Urothelium cell line (cell line): ENCODE measurements around the gene TXNL1.
A peak's percentile ranks its signal among the peaks of the same experiment; 100 is the strongest.
"Not testable (repeated sequence)": the region's sequence is repeated elsewhere in the genome, so short reads cannot be mapped to it uniquely, and the experiment has no call there.

ENCODE experiments used
- DNase-seq: peaks from one replicate; pipeline ENCODE4 v3.0.0; 2011; ENCODE audit warnings: low spot score, mixed read lengths
- FAIRE-seq: peaks from 2 replicates; lab custom pipeline; 2011; peaks lifted over from hg19 to GRCh38; lab: Jason Lieb, UNC

Gene TXNL1

DNA sequence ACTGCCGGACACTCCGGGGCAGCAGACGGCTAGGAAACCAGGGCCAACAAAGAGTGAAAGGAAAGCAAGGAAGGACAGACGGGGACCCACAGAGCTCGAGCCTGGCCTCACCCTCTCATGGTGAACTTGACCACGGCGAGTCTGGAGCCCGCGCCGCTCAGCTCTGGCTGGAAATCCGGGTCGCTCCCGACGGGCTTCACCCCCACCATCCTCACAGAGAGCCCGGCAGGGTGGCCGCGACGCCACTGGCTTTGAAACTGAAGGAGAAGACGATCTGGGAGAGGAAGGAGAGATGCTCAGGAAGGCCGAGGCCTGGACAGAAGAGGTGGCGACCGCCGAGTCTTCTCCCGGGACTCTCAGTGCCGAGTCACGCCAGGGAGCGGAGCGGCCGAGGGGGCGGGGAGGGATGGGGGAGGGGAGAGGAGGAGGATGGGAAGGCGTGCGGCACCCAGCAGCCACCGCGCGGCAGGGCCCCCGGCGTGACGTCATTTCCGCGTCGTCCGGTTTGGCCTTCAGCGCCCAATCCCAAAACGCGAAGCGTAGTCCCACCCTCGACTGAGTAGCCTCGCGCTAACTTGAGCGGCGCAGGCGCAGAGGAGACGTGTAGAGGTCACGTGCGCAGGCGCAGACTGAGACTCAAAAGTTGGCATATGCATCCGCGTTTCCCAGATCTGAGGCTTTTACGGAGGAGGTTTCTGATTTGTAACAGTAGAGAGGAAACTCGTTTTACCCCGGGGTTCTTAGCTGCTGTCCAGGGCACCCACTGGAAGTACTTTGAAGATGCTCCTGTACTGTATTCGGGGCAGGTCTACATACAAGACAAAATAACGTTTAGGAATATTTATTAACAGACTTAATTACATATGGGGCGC is at the start of gene TXNL1:
TXNL1 (minus strand) TSS at position 361 of the 872 bp plus-strand sequence; CDS start at position 209, 152 bp downstream.
- DNase-seq (peak; percentile 94), FAIRE-seq (peak; percentile 77)

GRCh38 chr18:56684277-56684676 is 45.9 kb upstream of the TXNL1 start:
- FAIRE-seq = no peak
- no peak for DNase-seq

GRCh38 chr18:56678836-56679565 is 40.6 kb upstream of the TXNL1 start:
- DNase-seq (no peak), FAIRE-seq (no peak)

DNA sequence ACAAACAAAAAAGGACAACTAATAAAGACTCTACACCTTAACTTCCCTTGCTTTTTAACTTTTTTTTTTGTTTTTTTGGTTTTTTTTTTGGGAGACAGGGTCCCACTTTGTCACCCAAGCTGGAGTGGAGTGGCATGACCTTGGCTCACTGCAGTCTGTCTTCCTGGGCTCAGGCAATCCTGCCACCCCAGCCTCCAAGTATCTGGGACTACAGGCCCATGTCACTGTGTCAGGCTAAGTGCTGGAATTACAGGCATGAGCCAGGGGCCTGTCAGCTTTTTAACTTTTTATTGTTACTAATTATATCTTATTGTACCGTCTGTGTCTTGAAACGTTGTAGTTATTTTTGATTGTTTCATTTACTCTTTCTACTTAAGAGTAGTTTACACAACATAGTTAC is 38.2 kb upstream of the TXNL1 start:
- DNase-seq (no peak), FAIRE-seq (no peak)

DNA sequence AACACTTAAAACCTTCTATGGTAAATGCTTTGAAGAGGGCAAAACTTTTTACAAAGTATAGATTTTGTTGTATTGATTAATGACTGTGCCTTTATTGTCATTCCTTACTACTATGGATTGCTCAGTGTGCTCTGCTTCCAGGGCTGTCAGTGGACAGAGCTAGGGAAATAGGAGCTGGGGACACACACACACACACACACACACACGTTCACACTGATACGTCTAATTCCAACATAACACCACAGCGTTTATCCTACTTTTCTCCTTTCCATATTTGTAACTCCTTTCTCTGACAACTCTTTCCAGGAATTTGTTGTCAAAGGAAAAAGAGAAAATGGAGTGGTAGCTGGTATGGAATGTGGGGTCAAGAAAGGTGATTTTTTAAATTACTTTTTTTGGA is 34.6 kb upstream of the TXNL1 start:
- FAIRE-seq (no peak), DNase-seq (no peak)

DNA sequence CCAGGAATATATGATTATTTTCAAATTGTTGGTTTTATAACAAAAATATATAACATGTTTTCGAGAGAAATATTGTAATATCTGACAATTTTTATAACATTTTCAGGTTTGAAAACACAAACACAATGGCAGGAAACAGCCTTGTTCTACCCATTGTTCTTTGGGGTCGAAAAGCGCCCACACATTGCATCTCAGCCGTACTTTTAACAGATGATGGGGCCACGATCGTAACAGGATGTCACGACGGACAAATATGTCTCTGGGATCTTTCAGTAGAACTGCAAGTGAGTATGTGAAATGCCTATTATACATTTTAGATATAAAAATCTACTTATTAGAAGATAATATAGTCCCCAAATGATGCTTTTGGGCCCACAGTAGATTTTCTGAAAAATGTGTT is 34.0 kb upstream of the TXNL1 start:
- FAIRE-seq (no peak), DNase-seq (no peak)

GRCh38 chr18:56662902-56663301 is 24.5 kb upstream of the TXNL1 start:
- no peak for FAIRE-seq

GRCh38 chr18:56662502-56662901 is 24.1 kb upstream of the TXNL1 start:
- DNase-seq (no peak), FAIRE-seq (no peak)

More at GRCh38 chr18:56662902-56663301, 24.5 kb upstream of the TXNL1 start:
- no peak for DNase-seq

GRCh38 chr18:56662063-56662408 is 23.6 kb upstream of the TXNL1 start:
- no peak for DNase-seq
- no peak for FAIRE-seq

DNA sequence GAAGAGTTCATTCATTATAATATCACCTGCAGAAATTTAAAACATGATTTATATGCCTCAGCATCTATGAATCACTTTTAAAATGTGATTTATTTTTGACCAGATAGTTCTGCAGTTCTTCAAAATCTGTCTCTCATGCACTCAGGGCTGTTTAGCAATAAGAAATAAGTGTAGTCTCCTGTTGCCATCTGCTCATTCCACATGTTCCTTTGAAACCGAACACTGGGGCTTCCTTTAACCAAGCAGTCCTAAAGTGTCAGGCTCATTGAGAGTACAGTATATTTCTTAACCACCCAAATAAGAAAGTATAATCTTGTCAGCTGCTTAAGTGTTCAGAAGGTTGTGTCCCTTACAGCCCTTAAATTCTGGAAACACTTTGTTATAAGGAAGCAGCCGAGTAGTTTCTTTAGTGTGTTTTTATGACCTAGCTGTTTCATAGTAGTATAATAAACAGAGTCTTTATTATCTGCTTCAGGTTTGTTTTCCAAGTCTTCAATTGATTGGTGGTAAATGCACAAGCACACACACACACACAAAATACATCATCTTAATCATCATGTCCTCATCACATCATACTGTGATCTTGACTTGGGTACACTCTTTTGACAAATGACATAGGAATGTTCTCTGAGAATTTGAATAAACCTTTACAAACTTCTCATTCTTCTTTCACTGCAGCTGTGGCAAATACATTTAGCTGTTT is 23.1 kb upstream of the TXNL1 start:
- no peak for DNase-seq
- FAIRE-seq = no peak

DNA sequence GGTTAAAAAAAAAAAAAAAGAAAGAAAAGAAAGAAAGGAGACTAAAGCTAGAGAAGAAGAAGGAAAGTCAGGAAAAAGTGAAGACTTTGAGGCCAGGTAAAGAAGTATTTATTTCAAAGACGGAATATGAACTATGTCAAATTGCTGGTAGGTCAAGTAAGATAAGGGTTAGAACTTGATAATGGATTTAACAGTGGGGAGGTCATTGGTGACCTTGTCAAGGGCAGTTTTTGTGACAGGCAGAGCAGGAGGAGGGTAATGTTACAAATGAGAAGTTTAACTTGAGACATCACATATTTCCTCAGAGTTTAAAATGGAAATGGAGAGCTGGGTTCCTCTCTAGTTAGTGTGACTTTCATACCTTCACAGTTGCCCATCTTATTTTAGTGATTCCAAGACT is 22.3 kb upstream of the TXNL1 start:
- no peak for FAIRE-seq
- DNase-seq = no peak

GRCh38 chr18:56659111-56659510 is 20.7 kb upstream of the TXNL1 start:
- DNase-seq (no peak), FAIRE-seq (no peak)

GRCh38 chr18:56658261-56658660 is 19.9 kb upstream of the TXNL1 start:
- DNase-seq = no peak
- FAIRE-seq = no peak

DNA sequence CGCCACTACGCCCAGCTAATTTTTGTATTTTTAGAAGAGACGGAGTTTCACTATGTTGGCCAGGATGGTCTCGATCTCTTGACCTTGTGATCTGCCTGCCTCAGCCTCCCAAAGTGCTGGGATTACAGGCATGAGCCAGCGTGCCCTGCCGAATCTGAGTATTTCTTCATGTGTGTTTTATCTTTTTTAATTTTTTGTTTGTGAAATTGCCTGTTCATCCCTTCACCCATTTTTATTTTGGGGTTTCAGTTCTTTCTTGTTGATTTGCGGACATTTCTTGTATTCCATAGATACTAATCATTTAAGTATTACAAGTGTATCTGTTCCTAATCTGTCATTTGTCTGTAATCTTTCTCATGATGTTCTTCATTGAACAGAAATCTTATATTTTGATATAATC is 15.9 kb upstream of the TXNL1 start:
- not testable (repeated sequence) for FAIRE-seq

DNA sequence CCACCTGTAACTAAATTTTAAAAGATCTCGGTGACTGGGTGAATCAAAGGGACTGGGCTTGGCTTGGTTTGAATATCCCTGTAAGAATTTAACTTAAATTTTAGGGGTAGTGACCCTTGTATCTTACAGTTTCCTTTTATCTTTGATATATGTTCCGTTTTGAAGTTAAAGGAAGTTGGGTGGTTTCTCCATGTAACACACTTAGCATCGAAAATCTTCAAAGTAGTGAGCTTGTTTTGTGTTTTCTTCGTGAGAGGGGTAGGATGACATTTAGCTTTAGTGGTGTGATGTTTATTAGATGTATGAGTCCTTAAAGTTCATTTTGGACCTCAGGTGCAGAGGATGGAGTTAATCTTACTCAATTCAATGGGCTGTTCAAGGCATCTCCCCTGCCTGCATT is 14.4 kb upstream of the TXNL1 start:
- no peak for FAIRE-seq

More for the DNA sequence above, 15.9 kb upstream of the TXNL1 start:
- not testable (repeated sequence) for DNase-seq

GRCh38 chr18:56651771-56652092 is 13.3 kb upstream of the TXNL1 start:
- no peak for FAIRE-seq

More for the DNA sequence above, 14.4 kb upstream of the TXNL1 start:
- DNase-seq = no peak

DNA sequence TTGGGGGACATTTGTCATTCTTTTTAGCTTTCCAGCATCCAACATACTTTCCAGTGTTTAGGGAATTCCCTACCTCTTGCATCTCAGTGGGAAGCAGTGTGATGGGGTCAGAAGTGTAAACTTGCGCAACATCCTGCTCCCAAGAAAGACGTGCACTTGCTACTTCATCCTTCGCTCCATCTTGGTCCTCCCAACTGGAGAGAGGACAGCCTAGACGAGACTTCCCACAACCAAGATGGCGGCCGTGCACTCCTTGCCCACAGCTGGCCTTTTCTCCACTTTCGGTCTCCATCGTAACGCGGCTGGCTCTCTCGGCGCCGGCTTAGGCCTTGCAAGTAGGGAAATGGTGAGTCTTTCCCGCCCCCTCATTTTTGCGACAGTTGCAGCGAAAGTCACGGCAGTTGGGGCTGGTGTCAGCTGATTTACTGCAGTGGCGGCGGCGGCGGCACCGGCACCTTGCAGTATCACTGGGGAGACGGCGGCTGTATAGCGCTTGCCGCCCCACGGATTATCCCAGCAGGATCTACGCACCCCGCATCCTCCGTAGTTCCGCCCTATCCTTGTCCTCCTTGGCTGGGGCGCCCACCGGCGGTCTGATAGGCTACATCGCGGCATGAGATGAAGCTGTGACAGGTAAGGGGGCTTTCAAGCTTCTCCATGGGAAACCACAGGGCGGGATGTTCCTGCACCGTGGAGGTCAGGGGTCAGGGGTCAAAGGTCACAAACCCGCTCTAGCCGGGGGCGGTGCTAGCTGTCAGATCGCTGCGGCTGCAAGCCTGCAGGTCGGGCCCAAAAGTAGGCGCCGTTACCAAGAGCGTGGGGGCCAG is 12.8 kb upstream of the TXNL1 start, which contains the start of gene WDR7:
WDR7 (plus strand) TSS at position 416 of the 827 bp plus-strand sequence. CDS start 21,157 bp downstream, outside the sequence.
- FAIRE-seq (peak; percentile 5), DNase-seq (peak; percentile 82)

More at GRCh38 chr18:56651771-56652092, 13.3 kb upstream of the TXNL1 start:
- DNase-seq = no peak

- no peak for DNase-seq
- no peak for FAIRE-seq
These were observed 11.6 kb upstream of the TXNL1 start for GRCh38 chr18:56649996-56650395.

DNA sequence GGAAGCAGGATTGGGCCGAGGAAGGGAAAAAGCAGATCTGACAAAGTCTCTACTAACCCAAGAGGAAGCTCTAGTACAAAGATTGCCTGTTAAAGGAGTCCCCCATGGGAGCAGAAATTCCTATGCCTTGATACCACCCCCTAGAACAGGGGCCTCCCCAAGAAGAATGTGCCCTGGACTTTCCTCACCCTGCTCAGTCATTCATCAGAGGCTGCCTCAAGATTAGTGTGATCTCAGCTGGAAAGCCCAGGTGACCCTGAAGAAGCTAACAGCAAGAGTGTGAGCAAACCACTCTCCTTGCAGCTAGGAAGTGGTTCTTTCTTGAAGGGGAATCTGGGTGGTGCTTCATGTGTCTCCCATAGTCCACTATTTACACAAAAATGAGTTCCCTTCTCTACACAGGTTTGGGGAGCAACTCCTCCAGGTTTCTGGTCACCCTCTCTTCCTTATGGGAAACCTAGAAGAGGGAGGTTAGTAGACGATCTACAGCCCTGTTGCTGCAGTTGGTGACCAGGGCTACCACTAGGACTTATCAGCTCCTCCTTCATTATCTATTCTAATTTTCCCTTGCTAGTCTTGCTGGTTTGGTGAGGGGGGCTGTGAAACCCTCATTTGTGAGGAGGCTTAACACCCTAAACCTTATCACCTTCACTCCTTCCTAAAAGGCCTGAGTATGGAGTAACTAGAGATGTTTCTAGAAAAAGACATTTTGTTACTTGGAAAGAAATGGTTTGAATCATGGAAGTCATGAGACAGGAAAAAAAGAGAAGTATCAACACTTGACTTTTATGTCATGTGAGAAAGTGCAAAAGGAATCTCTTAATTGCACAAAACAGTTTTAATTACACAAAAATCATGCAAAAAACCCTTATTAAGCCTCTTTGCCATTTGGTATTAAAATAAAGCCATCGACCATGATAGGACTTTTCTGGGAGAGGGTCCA is 9.8 kb upstream of the TXNL1 start:
- FAIRE-seq = no peak
- no peak for DNase-seq
